ENCODE data around the gene CCDC85C.
A peak's percentile ranks its signal among the peaks of the same experiment; 100 is the strongest.

Gene CCDC85C

DNA sequence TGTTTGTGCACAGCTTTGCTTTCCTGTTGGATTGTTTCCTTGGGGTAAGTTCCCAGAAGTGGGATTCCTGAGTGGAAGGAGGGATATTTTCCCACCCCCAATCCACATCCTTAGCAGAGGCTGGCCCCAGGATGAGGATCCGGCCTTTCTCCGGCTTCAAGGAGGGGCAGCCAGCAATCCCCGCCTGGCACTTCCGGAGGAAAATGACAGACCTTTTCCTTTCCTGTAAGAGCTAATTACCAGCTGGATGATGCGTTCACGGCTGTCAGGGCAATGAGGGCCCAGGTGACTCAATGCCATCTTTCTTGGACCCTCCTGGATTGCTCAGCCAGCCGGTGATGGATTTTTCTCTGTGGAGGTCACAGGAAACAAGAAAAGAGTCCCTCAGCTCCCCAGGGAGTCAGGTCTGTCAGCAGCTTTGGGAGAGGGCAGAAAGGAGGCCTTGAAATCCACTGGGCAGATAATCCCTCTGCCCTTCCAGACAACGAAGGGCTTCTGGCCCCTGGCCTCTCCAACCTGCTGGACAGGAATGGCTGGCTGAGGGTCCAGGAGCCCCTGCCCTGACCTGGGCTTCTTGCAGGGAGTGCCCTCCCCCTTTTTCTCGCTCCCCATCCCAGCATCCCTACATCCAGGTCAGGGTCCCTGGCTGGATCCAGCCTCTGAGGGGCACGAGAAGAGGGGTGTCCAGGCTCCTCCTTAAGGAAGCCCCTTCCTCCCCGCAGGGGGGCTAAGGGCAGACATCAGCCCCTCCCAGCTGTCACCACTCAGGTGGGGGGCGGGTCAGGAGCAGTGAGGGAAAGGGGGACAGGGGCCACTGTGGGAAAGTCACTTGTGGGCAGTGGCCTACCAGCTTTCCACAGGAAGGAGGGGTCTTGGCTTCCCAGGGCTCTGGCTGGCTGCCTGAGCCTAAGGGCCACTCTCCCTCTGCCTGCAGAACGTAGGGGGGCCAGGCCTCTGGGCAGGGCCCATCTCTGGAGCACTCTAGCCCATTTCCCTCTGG lies 16.1 kb upstream of the CCDC85C start:
- no peaks in the 10 kb centered on the region for H3K27me3 ChIP-seq
- peak; percentile 40 for DNase-seq
- H3K36me3 ChIP-seq: no peaks in the 10 kb centered on the region
- TF ChIP-seq, protein P1, sequence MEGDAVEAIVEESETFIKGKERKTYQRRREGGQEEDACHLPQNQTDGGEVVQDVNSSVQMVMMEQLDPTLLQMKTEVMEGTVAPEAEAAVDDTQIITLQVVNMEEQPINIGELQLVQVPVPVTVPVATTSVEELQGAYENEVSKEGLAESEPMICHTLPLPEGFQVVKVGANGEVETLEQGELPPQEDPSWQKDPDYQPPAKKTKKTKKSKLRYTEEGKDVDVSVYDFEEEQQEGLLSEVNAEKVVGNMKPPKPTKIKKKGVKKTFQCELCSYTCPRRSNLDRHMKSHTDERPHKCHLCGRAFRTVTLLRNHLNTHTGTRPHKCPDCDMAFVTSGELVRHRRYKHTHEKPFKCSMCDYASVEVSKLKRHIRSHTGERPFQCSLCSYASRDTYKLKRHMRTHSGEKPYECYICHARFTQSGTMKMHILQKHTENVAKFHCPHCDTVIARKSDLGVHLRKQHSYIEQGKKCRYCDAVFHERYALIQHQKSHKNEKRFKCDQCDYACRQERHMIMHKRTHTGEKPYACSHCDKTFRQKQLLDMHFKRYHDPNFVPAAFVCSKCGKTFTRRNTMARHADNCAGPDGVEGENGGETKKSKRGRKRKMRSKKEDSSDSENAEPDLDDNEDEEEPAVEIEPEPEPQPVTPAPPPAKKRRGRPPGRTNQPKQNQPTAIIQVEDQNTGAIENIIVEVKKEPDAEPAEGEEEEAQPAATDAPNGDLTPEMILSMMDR (IDR thresholded peaks at IDR 0.05; ENCODE audit: low read depth, low read length): no peak
- H3K9me3 ChIP-seq: no peaks in the 10 kb centered on the region
- H3K4me1 ChIP-seq: peaks cover 11% of the 10 kb centered on the region
- no peak overlapping the region for H3K4me3 ChIP-seq (ENCODE audit: low read depth, low read length)

DNA sequence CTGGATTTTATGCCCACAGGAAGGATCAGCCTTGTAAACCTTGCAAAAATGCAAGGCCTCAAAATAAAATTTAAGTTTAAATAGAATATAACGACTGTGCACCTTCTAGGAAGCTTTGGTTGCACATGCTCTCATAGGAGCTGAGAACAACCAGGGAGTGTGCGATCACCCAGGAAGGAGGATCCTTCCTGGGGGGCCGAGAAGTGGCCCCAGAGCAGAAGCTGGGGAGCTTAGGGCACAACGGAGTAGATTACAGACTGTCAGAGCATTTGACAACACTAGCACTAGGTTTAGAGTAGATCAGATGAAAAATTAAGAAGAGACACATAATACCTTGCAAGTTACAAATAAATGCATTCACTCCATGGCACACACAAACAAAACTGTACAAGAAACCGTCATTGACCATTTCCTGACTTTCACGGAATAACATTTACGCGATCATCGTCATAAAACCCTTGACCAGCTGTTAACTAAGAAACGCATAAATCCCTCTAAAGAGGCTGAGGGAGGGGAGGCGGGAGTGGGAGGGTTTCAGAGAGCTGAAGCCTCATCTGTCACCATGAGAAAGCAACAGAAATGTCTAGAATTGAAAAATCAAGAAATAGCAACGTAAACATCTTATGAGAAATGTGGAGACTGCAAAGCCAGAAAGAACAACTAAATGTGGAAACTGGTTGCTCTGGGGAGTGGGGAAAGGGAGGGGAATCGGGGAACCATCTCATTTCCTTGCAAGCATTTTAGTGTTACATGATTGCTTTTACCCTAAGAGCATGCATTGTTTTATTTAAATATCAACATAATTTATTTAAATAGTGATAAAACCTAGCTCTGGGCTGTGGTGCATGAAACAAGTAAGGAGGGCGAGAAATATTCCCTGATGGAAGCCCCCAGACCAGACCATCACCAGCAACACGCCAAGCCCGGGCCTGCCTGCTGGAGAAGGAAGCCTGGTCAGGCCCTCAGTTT lies 13.1 kb upstream of the CCDC85C start:
- TF ChIP-seq, protein P1 (IDR thresholded peaks at IDR 0.05; ENCODE audit: low read depth, low read length): no peak
- Histone ChIP-seq H3K36me3 (no peaks in the 10 kb centered on the region), H3K9me3 (no peaks in the 10 kb centered on the region), H3K27me3 (no peaks in the 10 kb centered on the region), H3K4me3 (ENCODE audit: low read depth, low read length) (no peak overlapping the region), H3K4me1 (peaks cover 14% of the 10 kb centered on the region)
- no peak for DNase-seq

DNA sequence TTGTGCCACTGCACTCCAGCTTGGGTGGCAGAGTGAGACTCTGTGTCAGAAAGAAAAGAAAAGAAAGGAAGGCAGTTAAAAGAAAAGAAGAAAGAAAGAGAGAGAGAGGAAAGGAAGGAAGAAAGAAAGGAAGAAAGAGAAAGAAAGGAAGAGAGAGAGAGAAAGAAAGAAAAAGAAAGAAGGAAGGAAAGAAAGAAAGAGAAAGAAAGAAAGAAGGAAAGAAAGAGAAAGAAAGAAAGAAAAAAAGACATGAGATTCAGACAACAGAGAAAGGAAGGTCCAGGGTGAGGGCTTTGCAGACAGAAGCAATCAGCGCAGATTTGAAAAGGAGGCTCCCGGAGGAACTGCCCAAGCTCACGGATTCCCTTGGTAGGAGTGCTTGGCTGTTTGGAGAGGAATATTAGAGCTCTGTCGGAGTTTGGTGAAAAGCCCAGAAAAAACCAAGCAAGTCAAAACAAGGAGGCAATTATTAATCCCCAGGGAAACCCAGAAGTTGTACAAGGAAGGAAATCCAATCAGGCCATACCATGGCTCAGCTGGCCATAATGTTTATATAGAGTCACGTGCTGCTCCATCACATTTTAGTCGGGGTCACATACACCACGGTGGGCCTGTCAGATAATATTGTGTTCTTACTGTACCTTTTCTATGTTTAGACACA lies 11.6 kb upstream of the CCDC85C start:
- TF ChIP-seq, protein P1 (IDR thresholded peaks at IDR 0.05; ENCODE audit: low read depth, low read length): no peak
- no peak overlapping the region for H3K4me3 ChIP-seq (ENCODE audit: low read depth, low read length)
- no peaks in the 10 kb centered on the region for H3K36me3 ChIP-seq
- H3K9me3 ChIP-seq: no peaks in the 10 kb centered on the region
- DNase-seq: no peak
- H3K27me3 ChIP-seq: no peaks in the 10 kb centered on the region
- peaks cover 13% of the 10 kb centered on the region for H3K4me1 ChIP-seq

DNA sequence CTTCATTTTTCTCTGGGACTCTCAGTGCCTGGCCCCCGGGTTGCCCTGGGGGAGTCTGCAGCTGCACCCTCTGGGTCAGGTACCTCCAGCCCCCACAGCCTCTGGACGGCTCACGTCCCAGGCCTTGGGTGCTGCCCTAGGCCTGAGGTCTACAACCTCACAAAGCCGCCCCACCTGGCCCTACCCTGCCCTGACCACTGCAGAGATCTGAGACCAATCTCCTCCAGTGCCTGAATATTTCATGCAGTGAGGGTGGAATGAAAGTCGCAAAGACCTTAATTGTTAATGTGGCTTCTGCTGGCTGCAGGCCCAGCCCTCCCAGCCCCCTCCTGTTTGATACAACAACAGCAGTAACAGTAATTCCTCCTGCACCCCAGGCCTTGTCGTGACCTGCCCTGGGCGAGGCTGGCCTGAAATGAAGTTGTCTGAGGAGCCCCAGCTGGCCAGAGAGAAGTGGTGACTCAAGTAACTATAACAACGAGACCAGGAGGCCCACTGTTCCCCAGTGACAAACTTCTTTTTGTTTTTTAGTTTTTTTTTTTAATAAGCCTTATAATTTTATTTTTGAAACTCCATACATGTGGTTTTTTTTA lies 8.8 kb upstream of the CCDC85C start:
- TF ChIP-seq, protein P1 (IDR thresholded peaks at IDR 0.05; ENCODE audit: low read depth, low read length): no peak
- H3K27me3 ChIP-seq: no peaks in the 10 kb centered on the region
- H3K4me3 ChIP-seq (ENCODE audit: low read depth, low read length): no peak overlapping the region
- no peak for DNase-seq
- no peaks in the 10 kb centered on the region for H3K36me3 ChIP-seq
- no peaks in the 10 kb centered on the region for H3K9me3 ChIP-seq
- peaks cover 6% of the 10 kb centered on the region; the same call in 1 of the 2 replicates for H3K4me1 ChIP-seq

DNA sequence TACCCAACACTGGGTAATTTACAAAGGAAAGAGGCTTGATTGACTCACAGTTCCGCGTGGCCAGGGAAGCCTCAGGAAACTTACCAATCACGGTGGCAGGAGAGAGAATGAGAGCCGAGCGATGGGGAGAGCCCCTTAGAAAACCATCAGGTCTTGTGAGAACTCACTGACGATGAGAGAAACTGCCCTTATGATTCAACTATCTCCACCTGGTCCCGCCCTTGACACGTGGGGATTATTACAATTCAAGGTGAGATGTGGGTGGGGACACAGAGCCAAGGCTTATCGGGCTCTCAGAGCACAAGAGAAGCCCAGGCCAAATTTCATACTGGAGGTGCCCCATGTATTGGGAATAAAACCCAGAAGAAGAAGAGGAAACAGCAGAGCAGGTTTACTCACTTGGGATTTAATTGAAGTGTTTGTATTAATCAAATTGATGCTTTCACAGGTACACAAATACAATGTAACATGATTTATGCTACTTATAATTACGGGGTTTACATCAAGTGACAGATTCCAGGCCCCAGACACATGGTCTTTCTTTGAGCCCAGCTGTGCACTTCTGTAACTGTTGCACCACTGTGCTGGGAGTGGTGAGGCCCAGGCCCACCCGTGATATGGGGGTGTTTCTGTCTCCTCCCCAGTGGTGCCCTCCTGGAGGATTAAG lies 8.2 kb upstream of the CCDC85C start:
- Histone ChIP-seq H3K27me3 (no peaks in the 10 kb centered on the region), H3K36me3 (no peaks in the 10 kb centered on the region), H3K4me1 (peaks cover 6% of the 10 kb centered on the region; the same call in 1 of the 2 replicates), H3K9me3 (no peaks in the 10 kb centered on the region), H3K4me3 (ENCODE audit: low read depth, low read length) (no peak overlapping the region)
- TF ChIP-seq, protein P1 (IDR thresholded peaks at IDR 0.05; ENCODE audit: low read depth, low read length): no peak
- no peak for DNase-seq
